Trophoblast cell (in vitro differentiated cells and primary cell): ENCODE data around the gene CRTAP.
"Not testable (repeated sequence)": the region's sequence is repeated elsewhere in the genome, so short reads cannot be mapped to it uniquely, and the experiment has no call there.

ENCODE experiments used
- DNase-seq, 2 donors: peaks; one replicate each; pipeline ENCODE4 v3.0.0-alpha.2; 2016
- H2AFZ ChIP-seq: 2 replicates; pipeline ENCODE4 v1.6.1; 2013; ENCODE audit warnings: low read length, moderate library complexity, mild to moderate bottlenecking; ENCODE audit not compliant: insufficient read depth, poor library complexity
- H2AK5ac ChIP-seq: 2 replicates; pipeline ENCODE4 v1.6.1; 2013; ENCODE audit warnings: mild to moderate bottlenecking, low read length
- H2BK120ac ChIP-seq: 2 replicates; pipeline ENCODE4 v1.6.1; 2013; ENCODE audit warnings: low read length, mild to moderate bottlenecking, moderate library complexity; ENCODE audit not compliant: insufficient read depth, poor library complexity
- H2BK12ac ChIP-seq: 2 replicates; pipeline ENCODE4 v1.6.1; 2013; ENCODE audit warnings: mild to moderate bottlenecking, low read length, moderate library complexity
- H2BK5ac ChIP-seq: 2 replicates; pipeline ENCODE4 v1.6.1; 2013; ENCODE audit warnings: low read length, low read depth, moderate library complexity, mild to moderate bottlenecking; ENCODE audit not compliant: poor library complexity
- H3K14ac ChIP-seq: 2 replicates; pipeline ENCODE4 v1.6.1; 2013; ENCODE audit warnings: mild to moderate bottlenecking, low read length
- H3K18ac ChIP-seq: 2 replicates; pipeline ENCODE4 v1.6.1; 2013; ENCODE audit warnings: mild to moderate bottlenecking, low read length
- H3K23ac ChIP-seq: 2 replicates; pipeline ENCODE4 v1.6.1; 2013; ENCODE audit warnings: low read length
- H3K27ac ChIP-seq: 2 replicates; pipeline ENCODE4 v1.5.1; 2013; ENCODE audit warnings: low read depth, mild to moderate bottlenecking, inconsistent platforms, low read length, moderate library complexity
- H3K27me3 ChIP-seq: 2 replicates; pipeline ENCODE4 v1.6.1; 2013; ENCODE audit warnings: inconsistent platforms, mild to moderate bottlenecking, low read length, moderate library complexity; ENCODE audit not compliant: insufficient read depth
- H3K36me3 ChIP-seq, 2 experiments: 1 replicate in 1 of 2; 2 replicates in 1 of 2; pipeline ENCODE4 v1.6.1; 2013; ENCODE audit warnings: low read length in 2 of 2, mild to moderate bottlenecking in 2 of 2, moderate library complexity in 1 of 2; ENCODE audit not compliant: insufficient read depth in 2 of 2, control insufficient read depth in 1 of 2
- H3K4ac ChIP-seq: 2 replicates; pipeline ENCODE4 v1.6.1; 2013; ENCODE audit warnings: low read depth, mild to moderate bottlenecking, low read length, moderate library complexity
- H3K4me1 ChIP-seq, 2 experiments: 1 replicate in 1 of 2; 2 replicates in 1 of 2; pipeline ENCODE4 v1.6.1; 2013; ENCODE audit warnings: low read length in 2 of 2, mild to moderate bottlenecking in 2 of 2, moderate library complexity in 1 of 2; ENCODE audit not compliant: insufficient read depth in 2 of 2, control insufficient read depth in 1 of 2
- H3K4me2 ChIP-seq: 2 replicates; pipeline ENCODE4 v1.6.1; 2013; ENCODE audit warnings: inconsistent platforms, mild to moderate bottlenecking, low read length, moderate library complexity
- H3K4me3 ChIP-seq: 2 replicates; pipeline ENCODE4 v1.5.1; 2013; ENCODE audit warnings: mild to moderate bottlenecking, low read depth, low read length, inconsistent platforms
- H3K79me1 ChIP-seq: one replicate; pipeline ENCODE4 v1.6.1; 2013; ENCODE audit warnings: low read length
- H3K79me2 ChIP-seq: 2 replicates; pipeline ENCODE4 v1.6.1; 2013; ENCODE audit warnings: low read length, mild to moderate bottlenecking; ENCODE audit not compliant: control insufficient read depth, insufficient read depth, poor library complexity
- H3K9ac ChIP-seq: 2 replicates; pipeline ENCODE4 v1.6.1; 2013; ENCODE audit warnings: mild to moderate bottlenecking, low read length
- H3K9me3 ChIP-seq: 2 replicates; pipeline ENCODE4 v1.6.1; 2013; ENCODE audit warnings: low read depth, mild to moderate bottlenecking, control low read depth, inconsistent platforms, low read length; ENCODE audit not compliant: insufficient read depth
- H4K12ac ChIP-seq: 2 replicates; pipeline ENCODE4 v1.6.1; 2013; ENCODE audit warnings: low read depth, mild to moderate bottlenecking, low read length, moderate library complexity
- H4K8ac ChIP-seq: 2 replicates; pipeline ENCODE4 v1.6.1; 2013; ENCODE audit warnings: low read depth, mild to moderate bottlenecking, low read length, moderate library complexity
- H4K91ac ChIP-seq: one replicate; pipeline ENCODE4 v1.6.1; 2013; ENCODE audit warnings: low read depth, mild to moderate bottlenecking, low read length, moderate library complexity
- WGBS: extraction: QIAGEN DNeasy Blood & Tissue Kit; methylation state at CpG from one replicate; pipeline ENCODE4 v1.1.7; 2013; ENCODE audit warnings: missing lambda C conversion rate; ENCODE audit not compliant: insufficient read length, insufficient coverage; ENCODE audit errors: extremely low coverage; 5-methylcytosine and 5-hydroxymethylcytosine counted together

CRTAP gene

DNA sequence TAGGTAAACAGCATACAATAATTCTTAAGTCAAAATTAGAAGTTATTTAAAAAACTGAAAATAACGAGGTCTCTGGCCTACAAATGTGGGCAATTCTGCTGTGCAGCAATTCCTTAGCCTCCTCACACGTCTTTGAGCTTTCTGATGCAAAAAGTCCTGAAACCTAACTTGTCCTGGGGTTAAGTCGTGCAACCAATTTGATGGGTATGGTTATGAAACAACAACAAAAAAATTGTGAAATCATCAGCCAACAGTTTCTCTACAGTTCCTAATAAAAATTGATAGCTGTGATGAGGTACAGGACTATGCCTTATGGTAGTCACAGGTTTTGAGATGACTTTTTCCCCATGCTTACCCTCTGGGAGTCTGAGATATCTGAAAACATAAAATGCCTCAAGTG lies 10.3 kb upstream of the CRTAP start:
- Histone ChIP-seq H3K27ac (no peak overlapping the region), H3K14ac (no peak overlapping the region), H3K18ac (no peak overlapping the region), H3K79me2 (no peaks in the 10 kb centered on the region), H4K91ac (no peak overlapping the region), H2BK120ac (no peak overlapping the region), H3K9me3 (no peaks in the 10 kb centered on the region), H3K4me1 (no peaks in the 10 kb centered on the region), H4K12ac (no peak overlapping the region), H3K4me3 (no peak overlapping the region), H2BK5ac (no peak overlapping the region), H3K23ac (no peak overlapping the region), H3K4ac (no peak overlapping the region), H4K8ac (no peak overlapping the region), H3K9ac (no peak overlapping the region), H3K27me3 (no peaks in the 10 kb centered on the region), H3K79me1 (no peaks in the 10 kb centered on the region), H2AK5ac (no peak overlapping the region), H2AFZ (no peak overlapping the region), H3K36me3 (no peaks in the 10 kb centered on the region), H2BK12ac (no peak overlapping the region), H3K4me2 (no peak overlapping the region)
- no peak for DNase-seq
- no CpG with 5 or more reads among the region's 3 CpGs for WGBS

DNA sequence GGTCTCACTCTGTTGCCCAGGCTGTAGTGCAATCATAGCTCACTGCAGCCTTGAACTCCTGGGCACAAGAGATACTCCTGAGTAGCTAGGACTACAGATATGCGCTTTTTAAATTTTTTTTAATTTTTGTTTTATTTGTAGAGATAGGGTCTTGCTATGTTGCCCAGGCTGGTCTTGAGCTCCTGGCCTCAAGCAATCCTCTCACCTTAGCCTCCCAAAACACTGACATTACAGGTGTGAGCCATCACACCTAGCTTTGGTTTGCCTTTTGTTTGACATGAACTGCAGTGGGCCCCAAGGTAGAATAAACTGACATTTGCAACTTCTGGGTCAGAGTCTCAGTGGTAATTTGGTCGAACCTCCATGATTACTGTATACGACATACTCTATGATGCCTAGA lies 9.0 kb upstream of the CRTAP start:
- Histone ChIP-seq H3K9ac (no peak overlapping the region), H3K4me3 (no peak overlapping the region), H2AK5ac (no peak overlapping the region), H3K14ac (no peak overlapping the region), H3K27me3 (no peaks in the 10 kb centered on the region), H3K18ac (no peak overlapping the region), H3K4ac (no peak overlapping the region), H4K91ac (no peak overlapping the region), H3K79me1 (no peaks in the 10 kb centered on the region), H3K79me2 (no peaks in the 10 kb centered on the region), H2BK5ac (no peak overlapping the region), H4K12ac (no peak overlapping the region), H3K23ac (no peak overlapping the region), H3K27ac (no peak overlapping the region), H3K36me3 (no peaks in the 10 kb centered on the region), H2BK12ac (no peak overlapping the region), H3K4me1 (no peaks in the 10 kb centered on the region), H4K8ac (no peak overlapping the region), H2AFZ (no peak overlapping the region), H3K9me3 (no peaks in the 10 kb centered on the region), H2BK120ac (no peak overlapping the region), H3K4me2 (no peak overlapping the region)
- WGBS = no CpG with 5 or more reads among the region's 3 CpGs
- DNase-seq = no peak

DNA sequence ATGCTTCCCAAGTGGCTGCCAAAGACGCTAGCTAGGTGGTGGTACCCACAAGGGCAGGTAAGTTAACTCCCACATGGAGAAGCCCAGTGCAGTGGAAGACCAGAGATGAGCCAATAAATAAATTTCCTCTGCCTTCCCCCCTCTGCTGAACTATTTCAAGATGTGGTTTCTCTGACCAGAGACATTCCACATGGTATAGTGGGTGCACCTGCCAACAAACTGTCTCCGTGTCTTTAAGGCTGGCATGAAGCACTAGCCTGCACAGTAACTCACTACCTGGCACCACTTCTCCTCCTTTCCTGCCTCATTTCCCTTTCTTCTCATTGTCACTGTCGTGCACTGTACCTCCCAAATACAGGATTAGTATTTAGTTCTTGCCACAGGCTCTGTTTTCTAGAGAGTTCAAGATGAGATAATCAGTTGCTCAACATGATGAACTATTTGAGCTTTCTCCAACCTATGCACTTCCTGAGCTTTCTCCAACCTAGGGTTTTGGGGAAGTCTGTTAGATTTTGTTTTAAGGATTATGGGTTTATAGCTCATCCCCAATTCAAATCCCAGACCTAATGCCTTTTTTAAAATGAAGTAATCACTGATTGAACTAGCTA lies 8.4 kb upstream of the CRTAP start:
- Histone ChIP-seq H3K18ac (no peak overlapping the region), H3K4me2 (no peak overlapping the region), H3K36me3 (no peaks in the 10 kb centered on the region), H2BK120ac (no peak overlapping the region), H3K4ac (no peak overlapping the region), H3K23ac (no peak overlapping the region), H3K79me2 (no peaks in the 10 kb centered on the region), H3K4me3 (no peak overlapping the region), H3K4me1 (no peaks in the 10 kb centered on the region), H2BK12ac (no peak overlapping the region), H4K8ac (no peak overlapping the region), H2AFZ (no peak overlapping the region), H2BK5ac (no peak overlapping the region), H3K27ac (no peak overlapping the region), H3K14ac (no peak overlapping the region), H2AK5ac (no peak overlapping the region), H4K12ac (no peak overlapping the region), H3K9me3 (no peaks in the 10 kb centered on the region), H3K9ac (no peak overlapping the region), H3K79me1 (no peaks in the 10 kb centered on the region), H3K27me3 (no peaks in the 10 kb centered on the region), H4K91ac (no peak overlapping the region)
- DNase-seq = no peak
- WGBS = no CpG with 5 or more reads among the region's 3 CpGs

DNA sequence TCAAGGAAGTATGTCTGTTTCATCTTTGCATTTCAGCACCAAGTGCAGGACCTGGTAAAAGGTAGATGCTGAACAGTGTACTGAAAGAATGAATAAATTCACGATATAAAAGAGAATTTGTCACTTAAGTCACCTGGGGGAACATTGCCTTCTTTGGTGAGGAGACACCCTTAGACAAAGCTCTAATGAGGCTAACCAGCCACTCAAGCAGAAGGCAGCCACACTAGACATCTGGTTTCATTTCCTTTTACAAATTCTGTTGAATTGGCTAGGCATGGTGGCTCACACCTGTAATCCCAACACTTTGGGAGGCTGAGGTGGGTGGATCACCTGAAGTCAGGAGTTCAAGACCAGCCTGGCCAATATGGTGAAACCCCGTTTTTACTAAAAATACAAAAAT lies 7.0 kb upstream of the CRTAP start:
- H3K4me3 ChIP-seq, H3K9me3 ChIP-seq, H4K12ac ChIP-seq, H3K23ac ChIP-seq, H2BK5ac ChIP-seq, H3K79me1 ChIP-seq, H2AFZ ChIP-seq, H3K18ac ChIP-seq, H3K4me2 ChIP-seq, H4K8ac ChIP-seq, H3K4me1 ChIP-seq, H4K91ac ChIP-seq, H2BK12ac ChIP-seq, DNase-seq, H3K14ac ChIP-seq, H3K27me3 ChIP-seq, H3K79me2 ChIP-seq, H3K36me3 ChIP-seq, H3K27ac ChIP-seq, H3K9ac ChIP-seq, H3K4ac ChIP-seq, H2AK5ac ChIP-seq, H2BK120ac ChIP-seq: not testable (repeated sequence)
- WGBS = no CpG with 5 or more reads among the region's 2 CpGs
